GM19397 (cell line): ENCODE measurements around the gene GLMP.

Experiments used
- ATAC-seq: cut with Tn5 transposase; IDR thresholded peaks from one replicate; pipeline ENCODE4 v1.9.1; 2021; ENCODE audit warnings: mild to moderate bottlenecking, moderate library complexity; ENCODE audit not compliant: unreplicated experiment

Gene GLMP

GRCh38 chr1:156286061-156286460 is 9.4 kb downstream of the GLMP start:
- ATAC-seq: no peak

- no peak for ATAC-seq
These were observed 10.0 kb downstream of the GLMP start for GRCh38 chr1:156285437-156285836.

DNA sequence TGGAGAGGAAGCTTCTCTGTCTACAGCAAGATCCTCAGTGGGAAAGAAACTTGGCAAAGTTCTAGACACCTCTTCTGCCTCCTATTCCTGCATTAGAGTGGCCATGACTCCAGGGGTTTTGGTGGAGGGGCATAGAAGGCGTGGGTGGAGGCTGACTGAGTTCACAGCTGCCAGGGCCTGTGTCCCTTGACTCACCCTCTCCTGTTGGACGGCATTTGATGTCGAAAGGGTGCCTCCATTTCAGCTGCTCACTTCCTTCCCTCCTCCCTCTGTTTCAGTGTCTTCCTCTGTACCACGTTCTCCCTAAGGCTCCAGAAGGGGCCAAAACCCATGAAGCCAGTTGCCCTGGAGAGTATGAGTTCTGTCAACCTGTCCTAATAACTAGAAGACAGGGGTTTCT is 10.7 kb downstream of the GLMP start:
- no peak for ATAC-seq

DNA sequence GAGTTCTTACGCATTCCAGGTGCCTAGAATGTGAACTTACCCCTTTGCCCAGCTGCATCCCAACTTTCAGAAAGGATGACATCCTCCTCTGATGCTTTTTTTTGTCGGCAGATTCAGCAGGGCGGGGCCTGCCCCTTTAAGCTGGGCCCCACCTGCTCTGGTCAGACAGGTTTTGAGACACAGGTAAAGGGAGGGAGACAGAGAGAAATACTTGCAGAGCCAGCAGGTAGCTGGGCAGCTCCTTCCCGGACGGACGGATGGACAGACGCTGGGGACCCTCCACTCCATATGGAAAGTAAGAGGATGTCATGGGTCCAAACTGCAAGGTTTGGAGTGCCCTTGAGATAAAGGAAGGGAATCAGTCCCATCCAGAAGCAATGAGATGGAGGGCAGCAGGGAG is 11.4 kb downstream of the GLMP start, which contains the start of gene TMEM79:
TSS of gene TMEM79 (plus strand) at position 214 of the 400 bp plus-strand sequence. CDS start 902 bp downstream, outside the sequence.
- no peak for ATAC-seq

- no peak for ATAC-seq
These were observed 12.0 kb downstream of the GLMP start for GRCh38 chr1:156283521-156283920.

DNA sequence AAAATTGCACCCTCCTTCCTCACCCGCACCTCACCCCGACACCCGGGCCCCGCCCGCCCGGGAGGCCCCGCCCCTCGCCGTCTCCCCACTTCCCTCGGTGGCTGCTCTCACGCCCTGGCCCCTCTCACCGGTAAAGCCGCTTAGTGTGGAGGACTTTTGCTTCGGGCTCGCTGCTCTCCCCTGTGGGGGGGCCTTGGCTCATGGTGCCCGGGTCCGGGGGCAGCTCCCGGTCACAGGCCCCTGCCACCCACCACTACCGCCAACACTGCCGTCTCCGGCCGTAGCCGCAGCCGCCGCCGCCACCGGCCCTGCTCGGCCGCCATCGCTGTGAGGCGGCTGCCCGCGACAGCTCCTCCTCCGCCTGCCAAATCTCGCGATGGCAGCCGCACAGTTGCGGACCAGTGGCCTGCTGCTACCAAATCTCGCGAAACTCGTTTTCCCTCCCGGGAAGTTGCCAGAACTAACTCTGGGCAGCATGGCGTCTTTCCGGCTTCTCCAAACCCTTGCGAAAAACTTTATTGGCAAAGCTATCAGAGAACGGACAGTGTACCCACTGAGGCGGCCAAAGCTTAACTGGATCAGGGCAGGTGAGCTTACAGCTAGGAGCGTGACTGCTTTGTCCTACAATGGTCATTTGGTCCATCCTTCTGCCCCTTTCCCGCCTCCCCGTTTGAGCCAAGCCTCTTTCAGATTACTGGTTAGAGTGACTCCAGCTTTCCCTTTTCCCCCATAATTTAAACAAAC is 12.8 kb downstream of the GLMP start, which contains the start of gene SMG5:
TSS of gene SMG5 (minus strand) at position 347 of the 744 bp plus-strand sequence. CDS start at position 202, 145 bp downstream.
- peak; percentile 90 for ATAC-seq

- peak; percentile 7 for ATAC-seq
These were observed 13.6 kb downstream of the GLMP start for GRCh38 chr1:156281693-156282478.

GRCh38 chr1:156281281-156281680 is 14.2 kb downstream of the GLMP start:
- no peak for ATAC-seq

GRCh38 chr1:156279837-156280236 is 15.6 kb downstream of the GLMP start:
- no peak for ATAC-seq

DNA sequence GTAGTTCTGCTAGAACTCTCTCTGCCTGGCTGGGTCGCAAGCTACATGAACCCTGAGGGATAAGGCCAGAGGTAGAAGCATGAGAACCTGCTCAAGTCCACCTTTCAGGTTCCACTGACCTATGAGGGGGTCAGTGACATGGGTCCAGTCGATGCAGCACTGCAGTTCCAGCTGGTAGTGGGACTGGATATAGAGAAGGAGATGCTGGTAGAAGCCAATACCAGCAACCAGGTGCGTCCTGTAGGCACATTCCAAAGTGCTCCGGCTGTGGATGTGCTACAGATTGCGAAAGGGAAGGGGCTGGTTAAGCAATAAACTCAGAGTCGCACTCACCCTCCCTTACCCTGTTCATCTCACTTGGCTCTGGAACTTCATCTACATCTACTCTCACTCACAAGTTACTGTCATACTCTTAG is 18.5 kb downstream of the GLMP start:
- no peak for ATAC-seq

DNA sequence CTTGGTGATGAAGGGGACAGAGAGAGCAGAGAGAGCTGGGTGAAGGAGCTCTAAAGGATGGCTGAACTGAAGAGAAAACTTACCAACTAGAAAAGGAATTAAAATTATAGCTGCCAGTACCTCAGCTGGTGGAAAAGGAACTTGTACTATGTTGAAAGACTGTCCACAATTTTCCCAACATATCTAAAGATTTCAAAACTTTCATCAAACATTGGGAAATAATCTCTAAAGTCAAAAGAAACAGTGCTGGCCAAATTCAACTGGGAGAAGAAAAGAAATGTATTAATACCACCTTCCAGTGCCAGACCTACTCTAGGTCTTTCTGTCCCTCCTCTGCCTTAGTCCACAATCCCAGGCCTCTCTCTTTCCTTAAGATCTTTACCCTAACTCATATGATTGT is 18.9 kb downstream of the GLMP start:
- ATAC-seq: no peak

- no peak for ATAC-seq
These were observed 25.2 kb downstream of the GLMP start for GRCh38 chr1:156270314-156270713.

- ATAC-seq: no peak
These were observed 27.1 kb downstream of the GLMP start for GRCh38 chr1:156268336-156268735.

GRCh38 chr1:156266051-156266450 is 29.4 kb downstream of the GLMP start:
- ATAC-seq: no peak

DNA sequence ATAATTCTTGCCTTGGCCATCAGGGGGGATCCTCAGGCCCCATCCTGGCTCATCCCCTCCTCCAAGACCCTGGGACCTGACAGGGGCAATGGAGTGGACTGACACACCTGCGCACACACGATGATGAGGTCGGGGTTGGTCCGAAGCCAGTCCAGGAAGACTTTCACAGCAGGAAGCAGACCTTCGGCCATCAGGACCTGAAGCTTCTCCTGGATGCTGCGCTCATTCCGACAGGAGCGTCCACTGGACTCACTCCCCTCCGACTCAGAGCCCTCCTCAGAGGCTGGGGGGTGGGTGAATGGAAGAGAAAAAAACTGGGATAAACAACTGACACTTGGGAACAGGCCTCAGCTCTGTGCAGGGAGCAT is 32.2 kb downstream of the GLMP start:
- no peak for ATAC-seq

GRCh38 chr1:156262461-156263287 is 32.8 kb downstream of the GLMP start:
- no peak for ATAC-seq

DNA sequence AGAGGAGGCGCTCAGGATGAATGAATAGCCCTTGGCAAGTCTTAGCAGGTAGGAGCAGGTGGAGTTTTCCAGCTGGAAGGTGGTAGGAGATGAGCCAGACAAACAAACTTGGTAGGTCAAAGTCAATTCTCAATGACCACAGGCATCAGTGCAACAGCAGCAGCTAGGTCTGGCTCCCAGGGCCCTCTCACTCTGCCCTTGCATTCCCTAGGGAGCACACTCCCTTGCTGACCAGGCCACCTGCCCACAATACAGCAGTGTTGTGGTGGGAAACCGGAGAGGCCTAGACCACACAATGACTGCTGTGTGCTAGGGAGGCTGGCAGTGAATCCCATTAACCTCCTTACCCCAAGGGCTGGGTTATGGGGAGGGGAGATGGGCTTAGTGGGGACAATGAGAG is 34.6 kb downstream of the GLMP start:
- ATAC-seq: no peak

GRCh38 chr1:156259805-156260204 is 35.7 kb downstream of the GLMP start:
- ATAC-seq: no peak

GRCh38 chr1:156258859-156259258 is 36.6 kb downstream of the GLMP start:
- ATAC-seq: no peak

- ATAC-seq: no peak
These were observed 37.8 kb downstream of the GLMP start for GRCh38 chr1:156257711-156258110.

DNA sequence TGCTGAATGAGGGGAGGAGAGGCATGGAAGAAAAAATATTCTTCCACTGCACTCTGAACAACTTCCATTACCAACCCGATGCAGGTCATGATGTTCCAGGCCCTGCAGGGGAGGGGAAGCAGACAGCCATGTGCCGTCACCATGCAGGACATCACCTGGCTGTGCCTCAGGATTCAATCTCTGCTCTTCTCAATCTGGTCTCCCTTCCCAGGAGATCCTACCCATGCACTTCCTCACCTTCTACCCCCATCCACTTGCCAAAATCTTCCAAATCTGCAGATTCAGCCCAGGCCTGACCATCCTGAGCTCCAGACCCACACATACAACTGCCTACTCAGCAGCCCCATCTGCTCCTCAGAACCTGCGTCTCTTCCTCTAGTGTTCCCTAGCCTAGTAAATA is 41.8 kb downstream of the GLMP start:
- no peak for ATAC-seq
